Activated CD4-positive, alpha-beta T cell treated with anti-CD3 and anti-CD28 coated beads, Interleukin-2, amount 10 ng/mL, durations not matched to agents 7 days and 5 days (primary cell): Measurements from ENCODE around the gene IER3. TPM values are rescaled to one million over a fixed set of nuclear protein-coding genes. Genes with fewer than 3 reads are reported as not detected.

Experiments used
- CTCF ChIA-PET: fragments of 350-600 bp; sonication (Branson Sonifier 250); formaldehyde crosslinking; loops from one replicate; lab custom pipeline; 2021; ENCODE audit warnings: antibody characterized with exemption; lab: Charles Lee
- POLR2A ChIA-PET: fragments of 350-600 bp; sonication (Branson Sonifier 250); formaldehyde crosslinking; loops from one replicate; lab custom pipeline; 2021; ENCODE audit warnings: antibody characterized with exemption; lab: Charles Lee
- DNase-seq: peaks from one replicate; pipeline ENCODE4 v3.0.0-alpha.2; 2020
- H3K27ac Mint-ChIP-seq: one replicate; pipeline ENCODE4 v1.8.0; 2021; ENCODE audit warnings: mild to moderate bottlenecking, moderate library complexity, mixed read lengths
- H3K27me3 Mint-ChIP-seq: one replicate; pipeline ENCODE4 v1.8.0; 2021; ENCODE audit warnings: mixed read lengths
- H3K36me3 Mint-ChIP-seq: one replicate; pipeline ENCODE4 v1.8.0; 2021; ENCODE audit warnings: low read depth, mixed read lengths
- H3K4me1 Mint-ChIP-seq: one replicate; pipeline ENCODE4 v1.8.0; 2021; ENCODE audit warnings: mixed read lengths
- H3K4me3 Mint-ChIP-seq: one replicate; pipeline ENCODE4 v1.8.0; 2021; ENCODE audit warnings: mild to moderate bottlenecking, moderate library complexity, mixed read lengths
- H3K9me3 Mint-ChIP-seq: one replicate; pipeline ENCODE4 v1.8.0; 2021; ENCODE audit warnings: mixed read lengths
- total RNA-seq, 2 experiments: library from RNA; stranded (reverse); gene quantifications; one replicate each; pipeline ENCODE4 v1.2.3, GENCODE V29; 2021

The IER3 gene
- total RNA-seq, 2 experiments from 2014 or later, result 30.5 to 34.9 TPM

DNA sequence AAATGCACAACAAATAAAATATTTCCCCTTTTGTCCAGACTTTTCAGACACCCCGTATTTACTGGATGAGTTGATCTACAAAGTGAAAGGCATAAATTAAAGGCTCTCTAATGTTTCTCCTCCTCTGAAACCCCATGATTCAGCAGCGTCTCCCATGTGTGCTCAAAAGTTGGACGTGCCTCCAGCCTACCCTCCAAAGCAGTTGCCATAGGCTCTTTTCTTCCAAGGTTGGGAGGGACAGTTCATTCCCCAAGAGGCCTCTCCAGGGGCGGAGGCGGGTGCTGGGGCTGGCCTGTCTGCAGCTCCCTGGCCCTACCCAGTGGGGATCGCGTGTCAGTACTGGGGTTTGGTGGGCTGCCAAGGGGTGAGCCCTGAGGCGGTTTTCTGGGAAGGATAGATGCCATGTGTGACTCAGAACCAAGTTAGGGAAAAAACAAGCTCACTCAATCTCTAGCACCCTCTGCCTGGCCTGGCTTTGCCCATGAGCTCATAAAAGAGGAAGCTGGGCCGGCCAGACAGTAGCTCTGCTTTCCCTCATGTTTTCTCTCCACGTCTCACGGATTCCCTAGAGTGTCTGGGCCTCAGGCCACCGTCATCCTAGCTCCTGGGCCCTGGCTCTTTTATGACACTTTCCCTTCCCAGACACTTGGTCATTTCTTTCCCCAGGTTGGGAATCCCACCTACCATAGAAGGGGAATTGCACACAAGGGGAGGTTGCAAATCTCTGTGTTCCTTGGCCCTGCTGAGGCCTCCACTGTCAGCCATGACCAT, 8.0 kb upstream of the IER3 start:
- Mint-ChIP-seq H3K4me1 (peaks cover 22% of the 10 kb centered on the region), H3K36me3 (no peaks in the 10 kb centered on the region), H3K4me3 (no peak overlapping the region), H3K27ac (no peak overlapping the region), H3K27me3 (no peaks in the 10 kb centered on the region), H3K9me3 (no peaks in the 10 kb centered on the region)
- ChIA-PET POLR2A (no interaction called here), CTCF (interaction anchor here (0.7 to 0.9 kb wide), 2 partner anchors 17 to 78 kb away, joined by 3 read pairs; no protein-coding TSS in a partner anchor)
- no peak for DNase-seq

DNA sequence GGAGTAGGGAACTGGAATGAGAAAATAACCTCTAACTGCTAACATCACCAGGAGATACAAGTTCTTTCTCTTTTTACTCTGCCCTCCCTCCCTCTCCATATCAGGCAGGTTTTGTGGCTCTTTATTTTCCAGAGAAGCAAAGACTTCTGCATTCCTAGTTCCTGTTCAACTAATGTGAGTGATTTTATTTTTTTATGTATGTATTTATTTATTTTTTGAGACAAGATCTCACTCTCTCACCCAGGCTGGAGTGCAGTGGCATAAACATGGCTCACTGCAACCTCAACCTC, 6.0 kb upstream of the IER3 start:
- Mint-ChIP-seq H3K27ac (no peak overlapping the region), H3K4me3 (no peak overlapping the region), H3K4me1 (peaks cover 34% of the 10 kb centered on the region), H3K27me3 (no peaks in the 10 kb centered on the region), H3K9me3 (no peaks in the 10 kb centered on the region), H3K36me3 (no peaks in the 10 kb centered on the region)
- ChIA-PET POLR2A (no interaction called here), CTCF (interaction anchor here (0.6 kb wide), 1 partner anchor 119 kb away, joined by 3 read pairs; no protein-coding TSS in a partner anchor)
- DNase-seq, result no peak

DNA sequence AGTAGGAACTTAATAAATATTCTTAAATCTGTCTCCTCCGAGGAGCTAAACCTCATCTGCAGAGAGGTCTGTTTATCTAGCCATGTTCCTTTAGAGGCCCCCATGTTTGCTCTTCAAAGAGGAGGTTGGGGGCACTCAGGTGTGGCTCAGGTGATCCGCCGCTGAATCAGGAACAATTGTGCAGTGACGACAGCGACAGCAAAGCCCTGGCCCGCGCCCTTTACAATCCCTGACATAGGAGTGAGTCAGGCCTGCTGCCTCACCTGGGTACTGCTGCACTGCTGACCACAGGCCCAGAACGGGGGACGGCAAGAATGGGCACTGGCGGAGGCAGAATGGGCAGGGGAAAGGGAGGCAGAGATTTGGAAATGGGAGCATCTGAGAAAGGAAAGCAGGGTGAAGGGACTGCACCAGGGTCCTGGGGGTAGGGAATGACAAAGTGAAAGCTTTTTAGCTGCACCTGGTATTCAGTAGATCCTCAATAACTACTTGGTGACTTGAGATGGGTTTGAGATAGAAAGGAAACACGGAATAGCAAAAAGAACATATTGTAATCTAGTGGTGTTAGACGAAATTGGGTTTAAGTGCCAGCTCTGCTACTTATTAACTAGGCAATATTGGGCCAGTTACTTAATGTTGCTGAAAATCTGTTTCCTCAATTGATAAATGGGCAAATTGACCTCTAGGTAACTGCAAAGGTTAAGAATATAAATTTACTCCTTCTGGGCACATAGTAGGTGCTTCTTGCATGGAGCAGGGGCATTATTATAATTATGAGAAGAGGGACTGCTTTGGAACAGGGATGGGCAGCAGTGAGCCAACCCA, 5.4 kb upstream of the IER3 start:
- Mint-ChIP-seq H3K27ac (no peak overlapping the region), H3K27me3 (no peaks in the 10 kb centered on the region), H3K36me3 (no peaks in the 10 kb centered on the region), H3K4me3 (no peak overlapping the region), H3K4me1 (peaks cover 39% of the 10 kb centered on the region), H3K9me3 (no peaks in the 10 kb centered on the region)
- DNase-seq, result no peak
- POLR2A ChIA-PET, result no interaction called here
- CTCF ChIA-PET, result interaction anchor here (0.6 kb wide), 1 partner anchor 119 kb away, joined by 3 read pairs; no protein-coding TSS in a partner anchor

DNA sequence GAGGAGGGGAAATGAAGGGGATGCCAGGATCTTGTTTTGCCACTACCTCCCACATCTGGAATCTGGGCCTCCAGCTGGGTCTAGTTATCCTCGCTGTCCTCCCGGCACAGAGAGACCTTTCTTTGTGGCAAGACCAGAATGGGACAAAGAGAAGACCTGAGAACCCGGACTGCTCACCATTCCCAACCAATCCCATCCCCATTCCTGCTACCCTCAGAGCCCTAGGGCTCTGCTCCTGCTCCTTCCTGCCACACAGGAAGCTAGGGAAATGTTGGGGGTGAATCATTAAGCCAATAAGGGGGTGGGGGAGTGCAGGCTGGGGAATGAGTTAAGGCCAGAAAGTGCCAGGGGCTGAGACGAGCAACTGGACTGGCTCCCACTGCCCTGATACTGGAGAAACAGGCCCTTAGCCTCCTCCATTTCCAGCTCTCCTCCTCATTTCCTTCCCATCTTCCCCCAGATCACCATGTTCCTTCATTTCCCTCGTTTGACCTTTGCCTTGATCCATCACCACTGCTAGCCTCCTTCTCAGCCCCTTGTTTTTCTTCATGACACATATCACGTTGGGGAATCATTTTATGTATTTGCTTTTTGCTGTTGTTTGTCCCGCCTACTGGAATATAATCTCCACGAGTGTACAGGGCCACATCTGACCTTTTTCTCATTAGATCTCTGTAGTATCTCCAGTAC, 4.6 kb upstream of the IER3 start:
- H3K27me3 Mint-ChIP-seq, result no peaks in the 10 kb centered on the region
- ChIA-PET CTCF (interaction anchor here (1.3 kb wide), 1 partner anchor 18 kb away, joined by 3 read pairs; no protein-coding TSS in a partner anchor), POLR2A (no interaction called here)
- peaks cover 42% of the 10 kb centered on the region for H3K4me1 Mint-ChIP-seq
- H3K9me3 Mint-ChIP-seq, result no peaks in the 10 kb centered on the region
- DNase-seq, result no peak
- H3K36me3 Mint-ChIP-seq, result peaks cover under 1% of the 10 kb centered on the region
- H3K27ac Mint-ChIP-seq, result no peak overlapping the region
- no peak overlapping the region for H3K4me3 Mint-ChIP-seq

DNA sequence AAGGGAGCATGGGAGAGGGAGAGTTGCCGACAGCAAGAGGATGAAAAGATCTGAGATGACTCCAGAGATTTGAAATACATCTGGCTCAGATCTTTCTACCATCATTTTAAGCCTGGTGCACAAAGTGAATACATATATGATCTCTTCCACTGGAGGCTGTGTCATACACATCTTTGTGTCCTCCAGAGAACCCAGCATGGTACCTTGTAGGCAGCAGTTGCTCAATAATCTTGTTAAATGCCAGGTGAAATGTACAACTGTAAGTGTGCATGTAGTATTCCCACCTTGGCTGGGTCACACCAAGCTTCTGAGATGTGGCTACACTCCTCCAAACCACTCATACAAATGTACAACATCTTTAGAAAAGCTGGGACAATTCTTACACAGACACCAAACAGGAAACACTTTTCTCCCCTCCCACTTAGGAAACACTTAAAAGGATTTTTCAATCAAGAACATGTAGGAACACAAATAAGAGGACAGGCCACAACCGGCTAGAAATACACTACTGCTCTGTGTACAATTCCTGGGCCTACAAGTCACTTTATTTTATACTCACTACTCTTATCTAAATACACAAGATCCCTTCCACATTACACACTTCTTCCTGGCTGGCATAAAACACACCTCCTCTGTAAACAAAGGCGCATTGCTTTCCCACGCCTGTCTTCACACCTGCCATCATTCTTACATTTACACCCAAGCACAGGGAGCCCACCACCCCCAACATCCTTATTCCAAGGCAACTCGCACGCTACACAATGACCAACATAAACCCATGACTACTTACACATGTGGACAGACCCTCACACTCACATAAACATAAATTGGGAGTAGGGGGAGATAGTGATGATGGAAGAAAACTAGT, 3.8 kb upstream of the IER3 start:
- H3K9me3 Mint-ChIP-seq, result no peaks in the 10 kb centered on the region
- peaks cover 7% of the 10 kb centered on the region for H3K36me3 Mint-ChIP-seq
- DNase-seq, result no peak
- H3K4me1 Mint-ChIP-seq, result peaks cover 49% of the 10 kb centered on the region
- H3K4me3 Mint-ChIP-seq, result no peak overlapping the region
- ChIA-PET CTCF (interaction anchor here (1.1 to 1.3 kb wide), 2 partner anchors 17 to 19 kb away, joined by 3 to 5 read pairs; no protein-coding TSS in a partner anchor), POLR2A (interaction anchor here (0.5 kb wide), 1 partner anchor 41 kb away, joined by 3 read pairs; no protein-coding TSS in a partner anchor)
- no peak overlapping the region for H3K27ac Mint-ChIP-seq
- no peaks in the 10 kb centered on the region for H3K27me3 Mint-ChIP-seq

DNA sequence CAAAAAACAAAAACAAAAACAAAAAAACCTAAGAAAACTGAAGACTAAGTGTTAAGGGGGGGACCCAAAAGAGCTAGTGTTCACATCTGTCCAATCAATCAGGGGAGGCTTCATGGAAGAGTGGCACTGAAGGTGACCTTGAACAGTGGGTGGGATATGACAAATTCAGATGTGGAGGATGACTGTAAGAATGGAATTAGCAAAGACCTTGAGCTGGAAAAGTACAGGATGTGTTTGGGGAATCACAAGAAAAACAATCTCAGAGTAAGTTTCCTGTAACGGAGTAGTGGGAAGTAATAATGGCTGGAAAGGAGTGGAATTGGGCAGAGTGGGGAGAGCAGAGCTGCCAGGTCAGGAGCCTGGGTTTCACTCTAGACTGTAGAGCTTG, 2.9 kb upstream of the IER3 start:
- ChIA-PET CTCF (interaction anchor here (1.0 to 1.4 kb wide), 4 partner anchors 16 to 68 kb away, joined by 3 to 5 read pairs (median 4); no protein-coding TSS in a partner anchor), POLR2A (interaction anchor here (0.5 kb wide), 1 partner anchor 41 kb away, joined by 3 read pairs; no protein-coding TSS in a partner anchor)
- H3K27ac Mint-ChIP-seq, result no peak overlapping the region
- H3K36me3 Mint-ChIP-seq, result peaks cover 12% of the 10 kb centered on the region
- no peaks in the 10 kb centered on the region for H3K27me3 Mint-ChIP-seq
- peaks cover 53% of the 10 kb centered on the region for H3K4me1 Mint-ChIP-seq
- H3K9me3 Mint-ChIP-seq, result no peaks in the 10 kb centered on the region
- H3K4me3 Mint-ChIP-seq, result no peak overlapping the region
- DNase-seq, result no peak

DNA sequence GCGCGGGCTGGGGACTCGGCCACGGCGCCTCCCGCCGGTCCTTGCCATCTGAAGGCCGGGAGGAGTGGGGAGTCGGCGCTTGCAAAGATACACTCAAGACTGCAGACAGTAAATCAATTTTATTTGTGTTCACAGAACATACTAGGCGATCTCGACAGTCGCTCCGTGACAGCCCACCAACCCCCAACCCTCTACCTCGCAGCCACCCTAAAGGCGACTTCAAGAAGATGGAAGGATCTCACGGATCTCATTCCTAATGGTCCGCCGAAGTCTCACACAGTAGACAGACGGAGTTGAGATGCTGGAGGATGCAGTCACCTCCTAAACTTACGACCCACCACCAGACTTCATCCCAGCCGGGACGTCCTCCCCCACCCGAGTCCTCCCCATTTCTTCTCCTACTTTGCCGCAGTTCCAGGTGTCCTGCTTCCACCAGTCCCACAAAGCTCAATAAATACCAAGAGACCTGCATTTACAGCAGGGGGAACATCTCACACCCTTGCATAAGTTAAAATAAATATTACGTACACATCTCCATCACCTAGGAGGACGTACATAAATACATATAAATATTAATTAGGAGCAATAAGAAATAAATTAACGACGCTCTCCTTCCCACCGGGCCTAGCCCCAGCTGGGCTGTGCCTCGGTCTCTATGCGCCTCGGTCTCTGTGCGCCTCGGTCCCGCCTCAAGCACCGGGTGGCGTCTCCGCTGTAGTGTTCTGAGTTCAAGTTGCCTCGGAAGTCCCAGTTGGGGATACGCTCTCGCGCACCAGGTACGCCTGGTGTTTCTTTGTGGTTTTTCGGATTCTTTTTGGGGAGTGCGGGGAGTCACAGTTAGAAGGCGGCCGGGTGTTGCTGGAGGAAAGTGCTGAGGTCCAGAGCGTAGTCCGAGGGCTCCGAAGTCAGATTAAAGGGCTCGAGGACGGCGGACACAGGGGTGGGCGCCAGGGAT, 971 bp downstream of the IER3 start:
- POLR2A ChIA-PET, result interaction anchor here (0.7 kb wide), 1 partner anchor 45 kb away, joined by 3 read pairs; no protein-coding TSS in a partner anchor
- no peaks in the 10 kb centered on the region for H3K9me3 Mint-ChIP-seq
- DNase-seq, result peak; percentile 54
- H3K27me3 Mint-ChIP-seq, result no peaks in the 10 kb centered on the region
- H3K27ac Mint-ChIP-seq, result peak overlapping the region; percentile 86
- peaks cover 81% of the 10 kb centered on the region for H3K4me1 Mint-ChIP-seq
- peaks cover 50% of the 10 kb centered on the region for H3K36me3 Mint-ChIP-seq
- peak overlapping the region; percentile 87 for H3K4me3 Mint-ChIP-seq
- CTCF ChIA-PET, result interaction anchor here (1.0 to 2.4 kb wide), 8 partner anchors 11 to 86 kb away, joined by 3 to 7 read pairs (median 6); no protein-coding TSS in a partner anchor

DNA sequence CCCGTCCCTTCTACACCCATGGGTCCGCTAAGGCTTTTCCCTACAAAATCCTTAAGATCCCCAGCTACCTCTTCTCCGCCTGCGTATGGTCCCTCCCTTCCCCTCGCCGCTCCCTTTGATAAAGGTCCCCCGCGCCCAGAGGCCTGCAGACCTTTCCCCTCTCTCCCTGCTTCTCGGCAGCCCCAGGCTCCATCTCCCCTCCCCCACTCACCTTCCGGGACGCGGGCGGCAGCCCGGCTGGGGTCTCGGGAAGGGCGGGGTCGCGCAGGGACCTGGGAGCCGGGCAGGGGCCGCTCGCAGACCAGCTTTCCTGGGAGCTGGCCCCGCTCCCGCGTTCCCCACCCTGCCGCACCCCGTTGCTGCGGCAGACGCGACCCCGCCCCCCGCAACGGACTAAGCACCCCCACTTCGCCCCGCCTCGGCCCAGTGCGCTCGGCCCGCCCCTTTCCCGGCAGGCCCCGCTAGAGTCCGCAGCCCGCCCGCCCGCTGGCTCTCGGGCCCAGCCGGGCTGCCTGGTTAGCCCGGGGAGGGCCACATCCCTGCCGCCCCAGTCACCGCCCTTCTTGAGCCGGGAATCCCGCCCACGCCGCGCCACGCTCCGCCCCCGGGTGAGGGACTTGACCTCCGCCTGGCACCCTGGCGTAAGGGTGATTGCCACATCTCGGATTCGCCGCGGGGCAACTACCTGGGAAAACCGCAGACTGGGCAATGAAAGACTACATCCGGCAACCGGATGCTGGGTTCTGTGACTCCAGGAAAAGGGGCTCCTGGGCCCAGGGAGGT, 1.8 kb downstream of the IER3 start, which contains the start of gene FLOT1:
Gene FLOT1, minus strand, starts transcription at position 372 of the 783 bp plus-strand sequence. CDS start 498 bp downstream, outside the sequence.
- ChIA-PET POLR2A (no interaction called here), CTCF (interaction anchor here (0.8 to 2.1 kb wide), 7 partner anchors 10 to 86 kb away, joined by 3 to 7 read pairs (median 3); no protein-coding TSS in a partner anchor)
- Mint-ChIP-seq H3K27me3 (no peaks in the 10 kb centered on the region), H3K27ac (peak within 1 kb of the TSS; percentile 86), H3K4me1 (peaks cover 82% of the 10 kb centered on the region), H3K9me3 (peaks cover 4% of the 10 kb centered on the region), H3K4me3 (peak within 1 kb of the TSS; percentile 87), H3K36me3 (peaks cover 59% of the 10 kb centered on the region)
- DNase-seq, result peak; percentile 91

DNA sequence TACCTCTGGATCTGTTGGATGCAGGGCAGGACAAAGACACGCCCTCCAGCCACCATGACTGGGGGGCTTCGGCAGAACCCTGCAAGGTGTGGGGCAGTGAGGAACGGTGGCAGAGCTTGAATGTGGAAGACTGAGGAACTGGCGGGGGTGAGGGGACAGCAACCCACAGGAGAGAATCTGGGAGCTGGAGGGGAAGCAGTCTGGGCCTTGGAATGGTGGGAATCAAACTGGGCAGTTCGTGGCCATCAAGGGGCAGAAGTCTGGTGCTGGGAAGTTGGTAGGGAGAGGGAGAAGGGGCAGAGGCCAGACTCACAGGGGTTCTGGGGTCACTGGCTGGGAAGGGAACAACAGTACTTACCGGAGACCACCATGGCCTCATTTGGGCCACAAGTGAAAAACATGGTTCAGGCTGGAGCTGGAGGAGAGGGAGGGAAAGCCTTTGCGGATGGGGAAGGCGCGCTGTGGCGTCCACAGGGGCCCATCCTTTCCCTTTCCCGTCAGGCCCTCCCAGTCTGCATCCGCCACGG, 2.5 kb downstream of the IER3 start:
- H3K4me1 Mint-ChIP-seq, result peaks cover 84% of the 10 kb centered on the region
- no peaks in the 10 kb centered on the region for H3K27me3 Mint-ChIP-seq
- H3K27ac Mint-ChIP-seq, result peak overlapping the region; percentile 85
- ChIA-PET CTCF (interaction anchor here (0.8 to 2.1 kb wide), 5 partner anchors 9 to 52 kb away, joined by 3 to 7 read pairs (median 4); no protein-coding TSS in a partner anchor), POLR2A (no interaction called here)
- H3K36me3 Mint-ChIP-seq, result peaks cover 66% of the 10 kb centered on the region
- peak overlapping the region; percentile 87 for H3K4me3 Mint-ChIP-seq
- peaks cover 4% of the 10 kb centered on the region for H3K9me3 Mint-ChIP-seq
- DNase-seq, result no peak
